Tibial nerve (tissue), 3 donors: ENCODE results near the gene KLHL14.

Experiments
- CTCF ChIP-seq, 5 experiments: fragments of 200-600 bp in 3 of 5; fragments of 450-650 bp in 2 of 5; sonication (generic) in 3 of 5; IDR thresholded peaks; one replicate each; pipeline ENCODE4 v1.5.1; 2016 to 2019; ENCODE audit warnings: antibody characterized with exemption in 5 of 5, mild to moderate bottlenecking in 3 of 5, moderate library complexity in 2 of 5
- POLR2A ChIP-seq, 2 donors: fragments of 450-650 bp; IDR thresholded peaks; one replicate each; pipeline ENCODE4 v1.6.1; 2017; ENCODE audit warnings: antibody characterized with exemption in 2 of 2, mild to moderate bottlenecking in 2 of 2, moderate library complexity in 2 of 2

GRCh38 chr18:32812342-32812741 is 39.5 kb upstream of the KLHL14 start:
- TF ChIP-seq POLR2A (IDR thresholded peaks at IDR 0.05) = no peak
- no peak for TF ChIP-seq CTCF (IDR thresholded peaks at IDR 0.05)
